HG03060 (cell line): ENCODE data around the gene EYS.
"Not testable (repeated sequence)": the region's sequence is repeated elsewhere in the genome, so short reads cannot be mapped to it uniquely, and the experiment has no call there.

Experiments
- ATAC-seq: cut with Tn5 transposase; IDR thresholded peaks from one replicate; pipeline ENCODE4 v1.9.1; 2021; ENCODE audit warnings: low read depth, moderate number of reproducible peaks; ENCODE audit not compliant: unreplicated experiment

The EYS gene

DNA sequence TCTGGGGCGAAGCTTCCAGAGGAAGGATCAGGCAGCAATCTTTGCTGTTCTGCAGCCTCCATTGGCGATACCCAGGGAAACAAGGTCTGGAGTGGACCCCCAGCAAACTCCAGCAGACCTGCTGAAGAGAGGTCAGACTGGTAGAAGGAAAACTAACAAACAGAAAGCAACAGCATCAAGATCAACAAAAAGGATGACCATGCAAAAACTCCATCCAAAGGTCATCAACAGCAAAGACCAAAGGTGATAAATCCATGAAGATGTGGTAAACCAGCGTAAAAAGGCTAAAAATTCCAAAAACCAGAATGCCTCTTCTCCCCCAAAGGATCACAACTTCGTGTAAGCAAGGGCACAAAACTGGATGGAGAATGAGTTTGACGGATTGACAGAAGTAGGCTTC lies 1818.6 kb downstream of the EYS start:
- no peak for ATAC-seq

DNA sequence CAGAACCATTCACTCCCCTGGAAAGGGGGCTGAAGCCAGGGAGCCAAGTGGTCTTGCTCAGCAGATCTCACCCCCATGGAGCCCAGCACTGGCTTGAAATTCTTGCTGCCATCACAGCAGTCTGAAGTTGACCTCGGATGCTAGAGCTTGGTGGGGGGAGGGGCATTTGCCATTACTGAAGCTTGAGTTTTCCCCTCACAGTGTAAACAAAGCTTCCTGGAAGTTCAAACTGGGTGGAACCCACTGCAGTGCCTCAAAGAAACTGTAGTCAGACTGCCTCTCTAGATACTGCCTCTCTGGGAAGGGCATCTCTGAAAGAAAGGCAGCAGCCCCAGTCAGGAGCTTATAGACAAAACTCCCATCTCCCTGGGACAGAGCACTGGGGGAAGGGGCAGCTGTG lies 1819.2 kb downstream of the EYS start:
- ATAC-seq, result not testable (repeated sequence)

DNA sequence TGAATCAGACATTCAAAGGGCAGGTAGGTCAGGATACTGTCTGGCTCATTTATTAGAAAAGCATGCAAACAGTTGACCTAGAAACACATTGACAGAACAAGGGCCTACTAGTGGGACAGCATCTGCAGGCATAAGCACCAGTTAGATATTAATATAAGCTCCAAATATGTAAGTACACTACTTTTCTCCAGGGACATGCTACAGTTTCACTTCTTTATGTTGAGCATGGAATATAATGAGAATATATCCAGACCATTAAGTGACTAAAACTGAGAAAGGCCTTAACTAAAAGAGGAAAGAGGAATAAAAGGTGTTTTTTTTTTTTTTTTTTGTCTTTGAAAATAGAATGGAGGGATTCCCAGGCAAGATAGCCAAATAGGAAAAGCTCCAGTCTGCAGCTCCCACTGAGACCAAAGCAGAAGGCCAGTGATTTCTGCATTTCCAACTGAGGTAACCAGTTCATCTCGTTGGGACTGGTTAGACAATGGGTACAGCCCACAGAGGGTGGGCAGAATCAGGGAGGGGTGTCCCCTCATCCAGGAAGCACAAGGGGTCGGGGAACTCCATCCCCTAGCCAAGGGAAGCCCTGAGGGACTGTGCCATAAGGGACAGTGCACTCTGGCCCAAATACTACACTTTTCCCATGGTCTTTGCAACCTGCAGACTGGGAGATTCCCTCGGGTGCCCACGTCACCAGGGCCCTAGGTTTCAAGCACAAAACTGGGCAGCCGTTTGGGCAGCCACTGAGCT lies 1819.8 kb downstream of the EYS start:
- ATAC-seq, result peak; percentile 47

DNA sequence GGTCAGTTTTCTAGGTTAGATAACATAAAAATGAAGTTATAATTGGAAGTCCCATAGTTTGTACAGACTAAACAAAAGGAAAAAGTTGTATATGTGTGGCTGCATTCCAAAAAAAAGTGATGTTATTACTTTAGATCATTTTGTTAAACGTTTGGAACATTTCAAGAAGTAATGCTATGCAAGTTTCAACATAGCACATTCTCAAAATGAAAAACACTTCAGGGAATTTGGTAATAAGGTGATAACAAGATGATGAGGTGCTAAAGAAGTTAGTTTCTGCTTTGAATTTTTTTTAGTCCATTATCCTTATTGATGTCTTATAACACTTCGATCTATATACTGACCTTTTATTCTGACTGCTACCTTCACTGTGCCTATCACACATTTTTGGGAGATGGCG lies 1820.7 kb downstream of the EYS start:
- ATAC-seq, result no peak

DNA sequence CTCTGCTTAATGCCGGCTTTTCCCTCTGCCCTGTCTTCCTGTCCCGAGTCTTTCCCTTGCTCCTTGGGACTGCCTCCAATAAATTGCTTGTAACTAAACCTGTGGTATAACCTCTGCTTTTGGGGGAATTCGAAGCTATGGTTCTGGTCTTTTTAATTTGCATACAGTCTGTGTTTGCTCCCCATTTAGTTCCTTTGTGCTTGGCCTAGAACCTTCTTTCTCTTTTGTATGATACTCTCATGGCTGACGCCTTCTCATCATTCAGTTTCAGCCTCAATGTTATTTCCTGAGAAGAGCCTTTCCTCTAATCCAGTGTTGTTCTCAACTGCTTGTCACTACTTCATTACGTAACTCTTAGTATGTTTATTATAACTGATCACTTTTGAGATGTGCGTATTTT lies 1823.4 kb downstream of the EYS start:
- ATAC-seq, result no peak

DNA sequence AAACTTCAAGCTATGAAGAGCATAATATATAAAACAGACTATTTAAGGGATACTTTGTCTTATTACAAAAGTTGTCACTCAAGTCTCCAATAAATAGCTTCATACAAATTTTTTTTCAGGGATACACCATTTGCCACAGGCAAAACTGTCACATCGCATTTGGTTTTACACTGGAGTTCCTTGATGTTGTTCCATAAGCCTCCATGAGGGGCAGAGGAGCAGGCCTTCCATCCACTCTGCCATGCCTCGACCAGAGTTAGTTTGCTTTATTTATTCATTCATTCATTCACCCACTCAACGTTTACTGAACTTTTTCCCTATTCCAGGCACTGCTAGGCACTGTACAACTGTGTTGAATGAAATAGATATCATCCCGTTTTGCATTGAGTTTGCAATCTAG lies 1824.8 kb downstream of the EYS start:
- no peak for ATAC-seq

DNA sequence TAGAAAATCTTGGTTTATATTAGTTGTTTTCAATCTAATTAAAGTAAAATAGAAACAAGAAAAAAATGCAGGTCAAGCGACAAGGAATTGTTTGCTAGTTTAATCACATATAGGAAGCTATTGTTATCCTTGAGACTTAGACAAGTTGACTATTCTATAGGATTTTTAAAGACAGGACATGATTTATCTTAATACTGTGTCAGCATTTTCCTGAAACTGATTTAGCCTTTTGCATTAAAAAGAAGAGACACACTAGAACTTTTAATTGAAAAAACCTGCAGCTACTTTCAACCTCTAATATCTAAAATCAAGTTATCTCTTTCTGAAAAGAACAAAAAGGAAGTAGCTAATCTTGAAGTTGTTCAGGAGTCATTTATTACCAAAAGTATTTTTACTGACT lies 1825.2 kb downstream of the EYS start:
- no peak for ATAC-seq

DNA sequence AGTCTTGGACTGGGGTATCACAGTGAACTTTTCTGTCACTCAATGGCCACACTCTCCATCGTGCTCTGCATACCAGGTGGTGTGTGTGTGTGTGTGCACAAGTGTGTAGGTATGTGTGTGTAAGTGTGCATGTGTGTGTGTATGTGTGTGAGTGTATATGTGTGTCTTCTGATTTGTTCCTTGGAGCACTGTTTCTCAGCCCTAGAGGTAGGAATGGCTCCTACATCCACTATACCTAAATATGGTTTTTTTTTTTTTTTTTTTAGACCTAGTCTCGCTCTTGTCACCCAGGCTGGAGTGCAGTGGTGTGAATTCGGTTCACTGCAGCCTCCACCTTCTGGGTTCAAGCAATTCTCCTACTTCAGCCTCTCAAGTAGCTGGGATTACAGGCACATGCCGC lies 1834.8 kb downstream of the EYS start:
- ATAC-seq, result no peak

DNA sequence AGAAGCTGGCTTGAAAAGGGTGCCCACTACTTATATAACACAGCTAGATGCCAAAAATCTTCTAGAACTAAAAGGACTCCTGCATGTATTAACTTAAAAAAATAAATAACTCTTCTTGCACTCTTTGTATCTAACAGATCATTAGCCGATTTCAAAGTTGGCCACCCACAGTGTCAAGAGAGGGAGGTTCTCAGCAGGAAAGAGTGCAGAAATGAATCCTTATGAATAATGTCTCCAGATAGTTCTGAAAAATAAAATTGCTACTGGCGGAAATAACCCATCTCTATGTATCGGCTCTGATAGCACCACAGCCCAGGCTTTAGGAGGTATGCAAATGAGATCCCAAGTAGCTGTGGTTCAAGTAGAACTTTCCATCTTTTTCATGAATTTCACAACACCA lies 1838.7 kb downstream of the EYS start:
- no peak for ATAC-seq

DNA sequence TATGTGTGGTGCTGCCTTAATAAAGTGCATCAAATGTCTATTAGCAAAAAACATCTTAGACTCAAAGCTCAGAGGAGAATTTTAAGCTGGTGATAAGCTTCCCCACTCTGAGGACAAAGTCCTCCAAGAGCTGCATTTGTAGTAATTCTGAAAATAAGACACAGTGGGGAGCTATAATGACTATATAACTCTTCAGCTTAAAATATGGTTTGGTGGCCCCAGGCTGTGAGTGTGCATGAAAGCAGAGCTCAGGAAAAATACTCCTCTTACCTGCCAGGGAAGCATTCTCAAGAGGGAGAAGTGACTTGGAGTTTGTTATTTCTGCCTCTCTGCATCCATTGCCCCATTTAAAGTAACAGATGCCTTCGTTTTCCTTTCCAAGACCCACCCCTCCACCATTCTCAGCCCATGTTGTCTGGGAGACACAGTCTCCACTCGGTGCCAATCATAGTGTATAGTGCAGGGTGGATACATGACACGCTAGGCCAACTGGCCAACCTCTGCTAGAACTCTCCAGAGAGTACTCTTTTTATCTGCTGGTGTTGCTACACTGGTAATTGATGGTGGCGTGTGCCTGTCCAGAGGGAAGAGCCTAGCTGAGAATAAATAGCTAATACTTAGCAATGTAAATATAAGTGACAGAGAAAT lies 1842.2 kb downstream of the EYS start:
- ATAC-seq, result no peak

DNA sequence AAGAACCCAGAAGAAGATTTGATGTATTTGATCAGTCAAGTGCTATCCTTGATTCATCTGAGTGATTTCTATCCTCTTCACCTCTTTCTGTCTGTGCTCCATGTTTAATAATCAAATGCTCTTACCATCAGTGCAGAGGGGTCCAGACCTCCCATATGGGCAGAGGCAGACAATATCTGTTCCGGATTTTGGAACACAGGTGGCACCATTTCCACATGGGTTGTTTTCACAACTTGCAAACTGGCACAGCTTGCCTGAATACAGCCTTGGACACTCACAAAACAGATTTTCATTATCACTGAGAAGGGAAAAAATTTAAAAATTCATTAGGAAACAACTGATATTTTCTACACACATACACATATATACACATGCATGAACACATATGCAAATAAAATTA lies 1843.0 kb downstream of the EYS start:
- no peak for ATAC-seq

DNA sequence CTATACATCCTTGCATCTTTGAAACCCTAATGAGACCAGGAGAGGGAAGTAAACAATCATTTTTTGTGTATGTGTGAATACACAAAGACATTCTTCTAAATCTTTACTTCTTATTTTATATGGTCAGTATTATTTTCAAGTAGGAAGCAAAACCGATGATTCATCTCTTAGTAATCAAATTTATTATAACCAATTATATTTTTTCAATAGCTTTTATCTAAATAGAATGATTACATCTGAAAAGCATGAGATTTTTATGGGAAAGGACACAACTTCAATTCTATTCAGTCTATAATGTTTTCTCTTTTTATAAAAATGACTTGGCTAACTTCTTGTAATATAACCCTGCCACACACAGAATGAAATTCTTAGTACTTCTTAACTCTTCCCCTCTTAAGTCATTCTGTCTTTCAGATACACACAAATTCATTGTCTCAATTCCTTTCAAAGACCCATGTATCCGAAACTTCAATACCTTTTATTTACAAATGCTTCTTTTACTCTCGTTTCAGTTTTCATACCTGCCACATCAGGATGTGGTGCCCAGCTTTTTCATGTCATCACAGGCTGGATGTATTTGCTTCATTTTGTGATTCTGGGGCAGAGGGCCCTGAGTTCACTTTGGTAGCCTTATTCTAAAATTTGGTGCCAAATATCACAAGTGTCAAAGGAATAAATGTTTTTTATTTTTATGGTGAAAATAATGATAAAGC lies 1844.4 kb downstream of the EYS start:
- no peak for ATAC-seq

DNA sequence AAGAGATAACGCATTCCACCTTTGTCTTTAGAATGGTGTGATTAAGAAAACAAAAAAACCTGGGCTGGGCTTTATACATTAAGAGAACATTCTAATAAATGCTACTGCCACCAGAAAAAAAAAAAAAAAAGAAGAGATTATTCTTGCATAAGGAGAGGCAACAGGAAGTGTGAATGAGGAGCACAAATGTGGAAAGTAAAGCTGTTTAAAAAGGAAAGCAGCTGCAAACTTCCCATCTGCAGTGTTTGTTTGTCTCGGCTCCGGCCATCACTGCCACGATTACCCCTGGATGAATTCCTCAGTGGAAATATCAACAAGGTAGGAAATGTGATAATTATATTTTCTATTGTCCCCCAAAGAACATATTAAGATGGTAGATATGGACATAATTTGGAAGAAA lies 1847.5 kb downstream of the EYS start:
- no peak for ATAC-seq

DNA sequence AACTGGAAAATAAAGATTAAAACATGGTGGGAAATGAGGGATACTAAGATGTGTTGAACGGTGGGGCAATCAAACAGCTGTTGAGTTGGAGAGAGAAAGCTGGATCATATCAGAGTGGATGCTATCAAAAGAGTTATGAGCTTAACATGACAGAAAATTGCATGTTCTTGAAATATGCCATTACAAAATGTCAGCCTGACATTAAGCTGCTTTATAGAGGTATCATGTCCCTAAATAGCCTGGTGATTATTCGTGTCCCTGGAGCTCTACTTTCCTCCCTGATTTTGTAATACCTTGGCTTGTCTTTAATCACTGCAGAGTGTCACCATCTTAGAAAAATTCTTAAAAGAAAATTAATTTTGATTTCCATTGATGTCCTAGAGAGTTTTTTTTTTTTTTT lies 1848.3 kb downstream of the EYS start:
- ATAC-seq, result no peak

DNA sequence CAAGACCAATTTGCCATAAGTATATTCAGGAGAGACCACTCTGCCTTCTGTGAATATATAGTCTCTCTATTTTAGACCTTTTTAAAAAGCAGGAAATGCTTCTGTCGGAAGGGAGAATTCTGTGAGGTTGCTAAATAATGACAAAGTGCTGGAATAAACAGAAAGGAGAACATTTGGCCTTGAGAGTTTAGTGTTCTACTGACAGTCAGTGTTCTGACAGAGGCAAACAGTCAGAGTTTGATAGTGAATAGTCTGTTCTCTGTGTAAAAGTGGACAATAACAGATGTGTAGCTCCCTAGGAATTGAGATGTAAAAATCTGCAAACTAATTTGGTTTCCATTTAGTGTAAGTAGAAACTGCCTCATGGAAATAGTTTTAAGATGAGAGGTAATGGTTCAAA lies 1850.8 kb downstream of the EYS start:
- ATAC-seq, result no peak

DNA sequence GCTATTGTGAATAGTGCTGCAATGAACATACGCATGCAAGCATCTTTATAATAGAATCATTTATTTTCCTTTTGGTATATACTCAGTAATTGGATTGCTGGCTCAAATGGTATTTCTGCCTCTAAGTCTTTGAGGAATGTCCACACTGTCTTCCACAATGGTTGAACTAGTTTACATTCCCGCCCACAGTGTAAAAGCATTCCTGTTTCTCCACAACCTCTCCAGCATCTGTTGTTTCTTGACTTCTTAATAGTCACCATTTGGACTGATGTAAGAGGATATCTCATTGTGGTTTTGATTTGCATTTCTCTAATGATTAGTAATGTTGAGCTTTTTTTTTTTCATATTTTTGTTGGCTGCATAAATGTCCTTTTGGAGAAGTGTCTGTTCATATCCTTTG lies 1862.7 kb downstream of the EYS start:
- ATAC-seq, result no peak

DNA sequence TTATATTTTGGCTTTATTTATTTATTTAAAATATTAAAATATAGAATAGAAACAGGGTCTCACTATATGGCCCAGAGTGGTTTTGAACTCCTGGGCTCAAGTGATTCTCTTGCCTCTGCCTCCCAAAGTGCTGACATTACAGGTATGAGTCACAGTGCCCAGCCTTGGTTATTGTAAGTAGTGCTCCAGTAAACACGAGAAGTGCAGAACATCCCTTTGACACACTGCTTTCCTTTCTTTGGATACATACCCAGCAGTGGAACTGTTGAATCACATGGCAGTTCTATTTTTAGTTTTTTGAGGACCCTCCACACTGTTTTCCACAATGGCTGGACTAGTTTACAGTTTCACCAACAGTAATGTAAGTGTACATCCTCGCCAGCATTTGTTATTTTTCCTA lies 1867.5 kb downstream of the EYS start:
- no peak for ATAC-seq

DNA sequence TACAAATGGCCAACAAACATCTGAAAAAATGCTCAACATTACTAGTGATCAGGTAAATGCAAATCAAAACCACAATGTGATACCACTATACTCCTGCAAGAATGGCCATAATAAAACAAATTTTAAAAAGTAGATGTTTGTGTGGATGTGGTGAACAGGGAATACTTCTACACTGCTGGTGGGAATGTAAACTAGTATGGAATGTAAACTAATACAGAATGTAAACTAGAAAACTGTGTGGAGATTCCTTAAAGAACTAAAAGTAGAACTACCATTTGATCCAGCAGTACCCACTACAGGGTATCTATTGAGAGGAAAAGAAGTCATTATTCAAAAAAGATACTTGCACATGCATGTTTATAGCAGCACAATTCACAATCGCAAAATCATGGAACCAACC lies 1878.3 kb downstream of the EYS start:
- not testable (repeated sequence) for ATAC-seq

DNA sequence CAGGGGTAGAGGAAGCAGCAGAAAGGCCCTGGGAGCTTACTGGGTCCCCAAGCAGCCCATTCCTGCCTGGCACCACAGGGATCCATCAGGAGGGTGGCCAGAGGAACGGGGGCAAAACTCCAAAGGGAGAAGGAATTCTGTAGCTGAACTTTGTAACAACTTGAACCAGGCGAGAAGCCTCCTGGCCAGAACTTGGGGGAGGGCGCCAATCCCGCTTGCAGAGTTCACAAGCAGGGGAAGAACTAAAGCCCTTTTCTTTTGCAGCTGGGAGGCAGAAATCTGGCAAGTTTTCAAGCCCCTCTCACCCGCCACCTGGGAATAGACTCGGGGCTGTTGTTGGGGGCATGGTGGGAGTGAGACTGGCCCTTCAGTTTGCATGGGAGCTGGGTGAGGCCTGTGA lies 1882.3 kb downstream of the EYS start:
- no peak for ATAC-seq

DNA sequence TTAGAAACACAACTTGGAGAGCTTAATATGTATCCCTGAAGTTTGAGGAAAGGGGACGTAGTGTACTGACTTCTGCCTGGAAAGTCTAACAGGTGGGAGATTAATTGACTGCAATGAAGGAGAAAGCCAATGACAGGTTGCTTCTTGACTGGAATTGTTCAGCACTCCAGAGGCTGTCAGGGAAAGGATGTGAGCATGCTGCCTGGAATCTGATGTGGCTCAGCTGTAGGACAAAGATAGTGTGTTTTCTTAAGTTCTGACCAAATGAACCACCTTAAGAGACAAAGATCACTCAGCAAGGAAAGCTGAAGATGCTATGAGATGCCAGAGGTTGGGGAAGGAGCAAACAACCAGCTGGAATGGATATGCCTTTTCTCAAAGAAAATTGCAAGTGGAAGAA lies 1885.6 kb downstream of the EYS start:
- no peak for ATAC-seq

DNA sequence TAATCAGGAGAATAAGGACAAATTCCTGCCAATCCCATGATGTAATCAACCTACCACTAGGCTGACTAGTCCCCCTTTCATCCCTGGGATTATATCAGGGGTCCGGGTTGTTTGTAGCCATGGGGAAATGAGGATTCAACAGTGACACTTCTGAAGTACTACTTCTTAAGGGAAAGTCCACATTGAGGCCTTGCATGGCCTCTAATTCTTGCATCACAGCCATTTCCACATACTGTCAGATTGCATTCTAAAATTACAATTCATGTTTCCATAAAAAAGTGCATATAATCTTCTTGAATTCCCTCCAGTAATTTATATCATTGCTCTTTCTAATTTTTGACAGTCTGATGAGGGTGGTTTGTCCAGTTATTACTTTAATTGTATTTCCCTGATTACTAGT lies 1887.2 kb downstream of the EYS start:
- ATAC-seq, result no peak

DNA sequence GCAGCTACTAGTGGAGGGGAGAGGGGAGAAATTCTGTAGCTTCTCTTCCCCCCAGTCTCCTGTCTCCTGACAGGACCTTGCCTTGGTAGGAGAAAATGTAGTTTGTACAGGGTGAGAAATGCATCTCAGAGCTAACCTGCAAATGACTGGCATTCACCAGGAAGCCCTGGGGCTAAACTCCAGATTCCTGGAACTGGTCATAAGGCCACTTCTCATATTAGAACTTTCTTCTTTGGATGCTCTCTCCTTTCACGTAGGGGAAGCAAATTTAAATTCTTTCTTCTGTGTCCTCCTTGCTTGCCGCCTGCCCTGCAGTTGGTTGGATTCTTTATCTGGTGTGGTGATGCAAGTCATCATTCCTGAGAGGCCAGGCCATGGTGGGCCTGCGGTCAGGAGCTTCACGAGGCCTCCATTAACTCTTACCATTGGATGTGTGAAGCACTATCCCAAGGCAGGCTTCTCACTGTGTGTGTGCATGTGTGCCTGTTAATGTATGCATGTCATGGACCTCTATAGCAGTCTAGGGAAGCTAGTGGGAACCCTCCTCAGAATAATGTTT lies 1889.5 kb downstream of the EYS start:
- no peak for ATAC-seq
